SK-N-SH (cell line): ENCODE data around the gene OR2F1. TPM values are rescaled to one million over a fixed set of nuclear protein-coding genes. Genes with fewer than 3 reads are reported as not detected.

Source experiments
- CTCF ChIA-PET: fragments of 300-600, 350-600 bp; formaldehyde crosslinking; extraction: SDS; loops from one replicate; lab custom pipeline; 2021; lab: Yijun Ruan, JAX
- POLR2A ChIA-PET: fragments of 350-600 bp; sonication (Branson Sonifier 250); formaldehyde crosslinking; extraction: SDS; loops from one replicate; lab custom pipeline; 2020; ENCODE audit warnings: antibody characterized with exemption, inconsistent platforms; lab: Yijun Ruan, JAX
- DNase-seq: peaks from one replicate; pipeline ENCODE4 v3.0.0; 2012
- H2AFZ ChIP-seq: fragments of 200-600 bp; sonication (generic); 2 replicates; pipeline ENCODE4 v1.8.1; 2016; ENCODE audit warnings: antibody characterized with exemption, mild to moderate bottlenecking, low read depth
- H3F3A ChIP-seq: fragments of 200-600 bp; sonication (generic); replicated peaks from 2 replicates; pipeline ENCODE3; 2016; ENCODE audit warnings: antibody characterized with exemption, mild to moderate bottlenecking; ENCODE audit not compliant: insufficient read depth
- H3K27ac ChIP-seq, 2 experiments: fragments of 200-500 bp in 1 of 2; fragments of 200-600 bp in 1 of 2; sonication (Bioruptor generic) in 1 of 2; sonication (generic), shearing (Covaris generic) in 1 of 2; 2 replicates each; pipeline versions ENCODE4 v1.5.1 to v1.6.1; 2014 to 2016; ENCODE audit warnings: low read depth in 2 of 2, inconsistent platforms in 1 of 2, low read length in 1 of 2, mild to moderate bottlenecking in 1 of 2, mixed read lengths in 1 of 2
- H3K27me3 ChIP-seq: fragments of 200-600 bp; sonication (generic), shearing (Covaris generic); 2 replicates; pipeline ENCODE4 v1.6.1; 2016; ENCODE audit warnings: mixed run types; ENCODE audit not compliant: insufficient read depth
- H3K36me3 ChIP-seq, 2 experiments: fragments of 200-500 bp in 1 of 2; fragments of 200-600 bp in 1 of 2; sonication (Bioruptor generic) in 1 of 2; sonication (generic) in 1 of 2; replicated peaks in 1 of 2; 2 replicates each; pipeline versions ENCODE3 to v1.5.1; 2014 to 2016; ENCODE audit warnings: low read length in 1 of 2, mild to moderate bottlenecking in 1 of 2; ENCODE audit not compliant: insufficient read depth in 2 of 2, control insufficient read depth in 1 of 2
- H3K4me1 ChIP-seq, 2 experiments: fragments of 200-500 bp in 1 of 2; fragments of 200-600 bp in 1 of 2; sonication (Bioruptor generic) in 1 of 2; sonication (generic), shearing (Covaris generic) in 1 of 2; 2 replicates each; pipeline versions ENCODE4 v1.5.1 to v1.6.1; 2014 to 2016; ENCODE audit warnings: low read depth in 1 of 2, low read length in 1 of 2, mixed run types in 1 of 2; ENCODE audit not compliant: insufficient read depth in 2 of 2, control insufficient read depth in 1 of 2
- H3K4me2 ChIP-seq: fragments of 200-600 bp; sonication (generic), shearing (Covaris generic); 2 replicates; pipeline ENCODE4 v1.6.1; 2017; ENCODE audit warnings: mixed run types
- H3K4me3 ChIP-seq, 2 experiments: fragments of 200-500 bp in 1 of 2; fragments of 200-600 bp in 1 of 2; sonication (Bioruptor generic) in 1 of 2; sonication (generic), shearing (Covaris generic) in 1 of 2; 2 replicates each; pipeline versions ENCODE4 v1.5.1 to v1.8.1; 2014 to 2016; ENCODE audit warnings: low read depth in 2 of 2, inconsistent platforms in 1 of 2, low read length in 1 of 2, mild to moderate bottlenecking in 1 of 2, mixed read lengths in 1 of 2, moderate library complexity in 1 of 2
- H3K79me2 ChIP-seq: fragments of 200-600 bp; sonication (generic); 2 replicates; pipeline ENCODE4 v1.8.1; 2017; ENCODE audit warnings: mild to moderate bottlenecking; ENCODE audit not compliant: insufficient read depth
- H3K9ac ChIP-seq: fragments of 200-600 bp; sonication (generic); 2 replicates; pipeline ENCODE4 v1.6.1; 2017; ENCODE audit warnings: mixed run types
- H3K9me2 ChIP-seq: fragments of 200-600 bp; sonication (generic); 2 replicates; pipeline ENCODE4 v1.6.1; 2017; ENCODE audit warnings: mixed run types
- H3K9me3 ChIP-seq: fragments of 200-600 bp; sonication (generic); 2 replicates; pipeline ENCODE4 v1.6.1; 2017; ENCODE audit warnings: mixed run types, mild to moderate bottlenecking, moderate library complexity
- H4K20me1 ChIP-seq: fragments of 200-600 bp; sonication (generic); 2 replicates; pipeline ENCODE4 v1.6.1; 2017; ENCODE audit warnings: mild to moderate bottlenecking, mixed run types; ENCODE audit not compliant: insufficient read depth
- FOXJ3 ChIP-seq: sonication (generic); formaldehyde crosslinking; IDR thresholded peaks from 2 replicates; pipeline ENCODE4 v1.5.1; 2020; ENCODE audit warnings: mild to moderate bottlenecking, missing genetic modification reagents
- FOXM1 ChIP-seq: IDR thresholded peaks from 2 replicates; pipeline ENCODE4 v1.4.0; 2012; ENCODE audit warnings: low read depth, mild to moderate bottlenecking
- GABPA ChIP-seq: IDR thresholded peaks from 2 replicates; pipeline ENCODE4 v1.4.0; 2012; ENCODE audit warnings: low read depth, mild to moderate bottlenecking
- GATA2 ChIP-seq: sonication (generic); formaldehyde crosslinking; IDR thresholded peaks from 2 replicates; pipeline ENCODE4 v1.5.0; 2020; ENCODE audit warnings: mild to moderate bottlenecking, missing genetic modification reagents
- JUND ChIP-seq: IDR thresholded peaks from 2 replicates; pipeline ENCODE4 v1.4.0; 2012
- MEF2A ChIP-seq: IDR thresholded peaks from 2 replicates; pipeline ENCODE4 v1.4.0; 2012; ENCODE audit warnings: low read depth, borderline replicate concordance
- MXI1 ChIP-seq: IDR thresholded peaks from 2 replicates; pipeline ENCODE4 v1.6.1; 2012; ENCODE audit warnings: mild to moderate bottlenecking, low read depth, low read length, improper control_type of control experiment
- RFX5 ChIP-seq: IDR thresholded peaks from 2 replicates; pipeline ENCODE4 v1.6.1; 2012; ENCODE audit warnings: mild to moderate bottlenecking, improper control_type of control experiment, low read length
- RXRA ChIP-seq: IDR thresholded peaks from 2 replicates; pipeline ENCODE4 v1.4.0; 2012; ENCODE audit warnings: low read depth, mild to moderate bottlenecking, borderline replicate concordance
- SIN3A ChIP-seq: IDR thresholded peaks from 2 replicates; pipeline ENCODE4 v1.6.1; 2012; ENCODE audit warnings: low read depth, mild to moderate bottlenecking, low read length, moderate library complexity, borderline replicate concordance
- SMC3 ChIP-seq: IDR thresholded peaks from 2 replicates; pipeline ENCODE4 v1.6.1; 2012; ENCODE audit warnings: low read depth, low read length, improper control_type of control experiment
- TCF12 ChIP-seq: IDR thresholded peaks from 2 replicates; pipeline ENCODE4 v1.4.0; 2012
- TEAD4 ChIP-seq: IDR thresholded peaks from 2 replicates; pipeline ENCODE4 v1.4.0; 2012; ENCODE audit warnings: mild to moderate bottlenecking, borderline replicate concordance; ENCODE audit not compliant: insufficient read depth
- WGBS: methylation state at CpG from one replicate; pipeline ENCODE4 v1.1.6; 2017; ENCODE audit warnings: low lambda C conversion rate; 5-methylcytosine and 5-hydroxymethylcytosine counted together
- polyA plus RNA-seq, 3 experiments: library from polyadenylated mRNA; depleted of rRNA; stranded (reverse); fragments of >200 nt; gene quantifications; 2 replicates each; pipeline ENCODE4 v1.2.3, GENCODE V29; 2012
- TF ChIP-seq, protein P1 (sequence below): IDR thresholded peaks from 2 replicates; pipeline ENCODE4 v1.4.0; 2012; ENCODE audit warnings: low read depth, borderline replicate concordance
- TF ChIP-seq, protein P2 (sequence below): IDR thresholded peaks from 2 replicates; pipeline ENCODE4; 2012
- TF ChIP-seq, protein P3 (sequence below): fragments of 150-350 bp; IDR thresholded peaks from 2 replicates; pipeline ENCODE4 v1.6.1; 2016; ENCODE audit warnings: mild to moderate bottlenecking, low read depth, low read length
- TF ChIP-seq, protein P4 (sequence below): IDR thresholded peaks from 2 replicates; pipeline ENCODE4 v1.6.1; 2012; ENCODE audit warnings: mild to moderate bottlenecking, low read depth, low read length, moderate library complexity
- TF ChIP-seq, protein P5 (sequence below): IDR thresholded peaks from 2 replicates; pipeline ENCODE4 v1.4.0; 2012; ENCODE audit warnings: low read depth
- TF ChIP-seq, protein P6 (sequence below): IDR thresholded peaks from 2 replicates; pipeline ENCODE4 v1.4.0; 2012; ENCODE audit warnings: low read depth, borderline replicate concordance

The OR2F1 gene
- polyA plus RNA-seq, 1 of the 3 experiments (the other 2 are of a cell fraction), result 0.10 TPM

DNA sequence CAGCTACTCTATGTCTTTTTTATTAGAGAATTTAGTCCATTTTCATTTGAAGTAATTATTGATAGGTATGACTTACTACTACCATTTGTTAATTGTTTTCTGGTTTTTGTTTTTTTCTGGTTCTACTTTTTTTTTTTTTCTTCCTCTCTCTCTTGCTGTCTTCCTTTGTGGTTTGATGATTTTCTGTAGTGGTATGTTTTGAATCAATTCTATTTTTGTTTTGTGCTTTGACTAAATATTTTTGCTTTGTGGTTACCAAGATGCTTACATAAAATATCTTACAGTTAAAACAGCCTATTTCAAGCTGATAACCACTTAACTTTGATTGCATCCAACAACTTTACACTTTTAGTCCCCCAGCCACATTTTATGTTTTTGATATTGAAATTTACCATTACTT, 22.9 kb upstream of the OR2F1 start (continued):
- TF ChIP-seq MEF2A (peak; percentile 67; the same call in 1 of the 2 replicates), JUND (peak; percentile 27; the same call in 1 of the 2 replicates), TCF12 (peak; percentile 56)
- TF ChIP-seq, protein P1, sequence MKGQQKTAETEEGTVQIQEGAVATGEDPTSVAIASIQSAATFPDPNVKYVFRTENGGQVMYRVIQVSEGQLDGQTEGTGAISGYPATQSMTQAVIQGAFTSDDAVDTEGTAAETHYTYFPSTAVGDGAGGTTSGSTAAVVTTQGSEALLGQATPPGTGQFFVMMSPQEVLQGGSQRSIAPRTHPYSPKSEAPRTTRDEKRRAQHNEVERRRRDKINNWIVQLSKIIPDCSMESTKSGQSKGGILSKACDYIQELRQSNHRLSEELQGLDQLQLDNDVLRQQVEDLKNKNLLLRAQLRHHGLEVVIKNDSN, result no peak

DNA sequence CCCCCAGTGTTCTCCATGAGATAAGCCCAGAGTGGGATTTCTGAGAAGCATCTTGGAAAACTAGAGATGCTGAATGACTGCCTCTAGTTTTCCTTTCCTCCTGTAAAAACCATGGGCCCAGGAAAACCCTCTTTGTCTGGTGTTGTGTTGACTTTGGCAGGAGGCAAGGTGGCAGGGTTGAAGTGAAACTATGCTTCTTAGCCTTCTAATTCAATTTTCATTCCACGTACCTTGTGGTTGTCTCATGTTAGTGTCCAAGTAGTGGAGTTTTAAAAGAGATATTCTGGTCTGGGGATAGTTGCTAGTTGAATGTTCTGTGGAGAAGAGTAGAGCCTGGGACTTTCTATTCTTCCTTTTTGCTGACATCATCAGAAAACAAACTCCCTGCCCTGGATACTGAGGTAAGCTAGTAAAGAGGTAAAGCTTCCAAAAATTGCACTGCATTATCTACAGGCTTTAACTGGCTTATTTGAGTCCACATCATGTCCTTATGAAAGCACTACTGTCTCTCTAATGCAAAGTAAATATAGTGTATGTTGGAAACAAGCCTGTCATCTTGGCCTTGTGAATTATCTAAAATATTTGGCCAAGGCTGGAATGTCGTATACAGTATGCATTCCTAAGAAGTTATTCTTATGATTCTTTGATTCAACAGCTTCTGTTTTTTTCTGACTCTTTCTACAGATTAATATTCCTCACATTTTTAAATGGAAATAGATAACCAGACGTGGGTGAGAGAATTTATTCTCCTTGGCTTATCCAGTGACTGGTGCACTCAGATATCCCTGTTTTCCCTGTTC, 19.9 kb upstream of the OR2F1 start, which contains the start of gene OR2F2:
Gene OR2F2, plus strand, starts transcription at position 708 of the 800 bp plus-strand sequence. Its CDS starts 0 bp downstream, at position 708.
- ChIA-PET CTCF (interaction anchor here (0.6 to 1.6 kb wide), 4 partner anchors 8 to 92 kb away, joined by 3 to 7 read pairs (median 4); no protein-coding TSS in a partner anchor), POLR2A (no interaction called here)
- Histone ChIP-seq H3K27me3 (no peaks in the 10 kb centered on the region), H3K36me3 (no peaks in the 10 kb centered on the region), H3K9me3 (no peaks in the 10 kb centered on the region), H2AFZ (peak within 1 kb of the TSS; percentile 33; the same call in 1 of the 2 replicates), H3K4me3 (0 out of 4 replicates have a peak within 1 kb of the TSS, but pooled peaks of 1 of the 2 experiments have one; percentile 2), H4K20me1 (no peaks in the 10 kb centered on the region), H3F3A (peaks cover 15% of the 10 kb centered on the region), H3K4me1 (peaks cover 6 to 18% of the 10 kb centered on the region in 2 experiments; a peak in 3 of 4 replicates), H3K9ac (peak within 1 kb of the TSS; percentile 16), H3K27ac (peak within 1 kb of the TSS; percentile 83 to 93), H3K79me2 (no peaks in the 10 kb centered on the region), H3K9me2 (no peaks in the 10 kb centered on the region), H3K4me2 (peak within 1 kb of the TSS; percentile 45)
- 14% methylated on average over 3 of the region's 3 CpGs for WGBS
- no peak for DNase-seq
- TF ChIP-seq, protein P2, sequence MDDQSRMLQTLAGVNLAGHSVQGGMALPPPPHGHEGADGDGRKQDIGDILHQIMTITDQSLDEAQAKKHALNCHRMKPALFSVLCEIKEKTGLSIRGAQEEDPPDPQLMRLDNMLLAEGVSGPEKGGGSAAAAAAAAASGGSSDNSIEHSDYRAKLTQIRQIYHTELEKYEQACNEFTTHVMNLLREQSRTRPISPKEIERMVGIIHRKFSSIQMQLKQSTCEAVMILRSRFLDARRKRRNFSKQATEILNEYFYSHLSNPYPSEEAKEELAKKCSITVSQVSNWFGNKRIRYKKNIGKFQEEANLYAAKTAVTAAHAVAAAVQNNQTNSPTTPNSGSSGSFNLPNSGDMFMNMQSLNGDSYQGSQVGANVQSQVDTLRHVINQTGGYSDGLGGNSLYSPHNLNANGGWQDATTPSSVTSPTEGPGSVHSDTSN, result peak; percentile 46
- TF ChIP-seq, protein P1, result no peak
- TF ChIP-seq FOXJ3 (no peak), MXI1 (no peak), SIN3A (no peak), TEAD4 (peak; percentile 77; the same call in 1 of the 2 replicates), SMC3 (no peak), JUND (peak; percentile 59), GABPA (no peak), FOXM1 (no peak), GATA2 (CRISPR knock-in tag) (no peak), MEF2A (no peak), RXRA (no peak; the same call in 1 of the 2 replicates), RFX5 (no peak)
- TF ChIP-seq, protein P3, sequence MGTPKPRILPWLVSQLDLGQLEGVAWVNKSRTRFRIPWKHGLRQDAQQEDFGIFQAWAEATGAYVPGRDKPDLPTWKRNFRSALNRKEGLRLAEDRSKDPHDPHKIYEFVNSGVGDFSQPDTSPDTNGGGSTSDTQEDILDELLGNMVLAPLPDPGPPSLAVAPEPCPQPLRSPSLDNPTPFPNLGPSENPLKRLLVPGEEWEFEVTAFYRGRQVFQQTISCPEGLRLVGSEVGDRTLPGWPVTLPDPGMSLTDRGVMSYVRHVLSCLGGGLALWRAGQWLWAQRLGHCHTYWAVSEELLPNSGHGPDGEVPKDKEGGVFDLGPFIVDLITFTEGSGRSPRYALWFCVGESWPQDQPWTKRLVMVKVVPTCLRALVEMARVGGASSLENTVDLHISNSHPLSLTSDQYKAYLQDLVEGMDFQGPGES, result no peak
- TF ChIP-seq, protein P4, sequence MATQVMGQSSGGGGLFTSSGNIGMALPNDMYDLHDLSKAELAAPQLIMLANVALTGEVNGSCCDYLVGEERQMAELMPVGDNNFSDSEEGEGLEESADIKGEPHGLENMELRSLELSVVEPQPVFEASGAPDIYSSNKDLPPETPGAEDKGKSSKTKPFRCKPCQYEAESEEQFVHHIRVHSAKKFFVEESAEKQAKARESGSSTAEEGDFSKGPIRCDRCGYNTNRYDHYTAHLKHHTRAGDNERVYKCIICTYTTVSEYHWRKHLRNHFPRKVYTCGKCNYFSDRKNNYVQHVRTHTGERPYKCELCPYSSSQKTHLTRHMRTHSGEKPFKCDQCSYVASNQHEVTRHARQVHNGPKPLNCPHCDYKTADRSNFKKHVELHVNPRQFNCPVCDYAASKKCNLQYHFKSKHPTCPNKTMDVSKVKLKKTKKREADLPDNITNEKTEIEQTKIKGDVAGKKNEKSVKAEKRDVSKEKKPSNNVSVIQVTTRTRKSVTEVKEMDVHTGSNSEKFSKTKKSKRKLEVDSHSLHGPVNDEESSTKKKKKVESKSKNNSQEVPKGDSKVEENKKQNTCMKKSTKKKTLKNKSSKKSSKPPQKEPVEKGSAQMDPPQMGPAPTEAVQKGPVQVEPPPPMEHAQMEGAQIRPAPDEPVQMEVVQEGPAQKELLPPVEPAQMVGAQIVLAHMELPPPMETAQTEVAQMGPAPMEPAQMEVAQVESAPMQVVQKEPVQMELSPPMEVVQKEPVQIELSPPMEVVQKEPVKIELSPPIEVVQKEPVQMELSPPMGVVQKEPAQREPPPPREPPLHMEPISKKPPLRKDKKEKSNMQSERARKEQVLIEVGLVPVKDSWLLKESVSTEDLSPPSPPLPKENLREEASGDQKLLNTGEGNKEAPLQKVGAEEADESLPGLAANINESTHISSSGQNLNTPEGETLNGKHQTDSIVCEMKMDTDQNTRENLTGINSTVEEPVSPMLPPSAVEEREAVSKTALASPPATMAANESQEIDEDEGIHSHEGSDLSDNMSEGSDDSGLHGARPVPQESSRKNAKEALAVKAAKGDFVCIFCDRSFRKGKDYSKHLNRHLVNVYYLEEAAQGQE, result no peak
- TF ChIP-seq, protein P5, sequence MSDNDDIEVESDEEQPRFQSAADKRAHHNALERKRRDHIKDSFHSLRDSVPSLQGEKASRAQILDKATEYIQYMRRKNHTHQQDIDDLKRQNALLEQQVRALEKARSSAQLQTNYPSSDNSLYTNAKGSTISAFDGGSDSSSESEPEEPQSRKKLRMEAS, result no peak
- TF ChIP-seq, protein P6, sequence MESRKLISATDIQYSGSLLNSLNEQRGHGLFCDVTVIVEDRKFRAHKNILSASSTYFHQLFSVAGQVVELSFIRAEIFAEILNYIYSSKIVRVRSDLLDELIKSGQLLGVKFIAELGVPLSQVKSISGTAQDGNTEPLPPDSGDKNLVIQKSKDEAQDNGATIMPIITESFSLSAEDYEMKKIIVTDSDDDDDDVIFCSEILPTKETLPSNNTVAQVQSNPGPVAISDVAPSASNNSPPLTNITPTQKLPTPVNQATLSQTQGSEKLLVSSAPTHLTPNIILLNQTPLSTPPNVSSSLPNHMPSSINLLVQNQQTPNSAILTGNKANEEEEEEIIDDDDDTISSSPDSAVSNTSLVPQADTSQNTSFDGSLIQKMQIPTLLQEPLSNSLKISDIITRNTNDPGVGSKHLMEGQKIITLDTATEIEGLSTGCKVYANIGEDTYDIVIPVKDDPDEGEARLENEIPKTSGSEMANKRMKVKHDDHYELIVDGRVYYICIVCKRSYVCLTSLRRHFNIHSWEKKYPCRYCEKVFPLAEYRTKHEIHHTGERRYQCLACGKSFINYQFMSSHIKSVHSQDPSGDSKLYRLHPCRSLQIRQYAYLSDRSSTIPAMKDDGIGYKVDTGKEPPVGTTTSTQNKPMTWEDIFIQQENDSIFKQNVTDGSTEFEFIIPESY, result no peak
